Stimulated activated CD4-positive, alpha-beta T cell treated with anti-CD3 and anti-CD28 coated beads, Interleukin-12 subunit alpha, Interleukin-12 subunit beta, amount 100 ng/mL, for 48 hours (primary cell): ENCODE data around the gene ZBTB12.
"Not testable (repeated sequence)": the region's sequence is repeated elsewhere in the genome, so short reads cannot be mapped to it uniquely, and the experiment has no call there.

Experiments
- DNase-seq, 3 donors: peaks; one replicate each; pipeline ENCODE4 v3.0.0-alpha.2; 2020; ENCODE audit warnings: low read depth in 2 of 3, low spot score in 1 of 3

ZBTB12 gene

GRCh38 chr6:31877125-31877650 is 24.7 kb downstream of the ZBTB12 start:
- no peak for DNase-seq

DNA sequence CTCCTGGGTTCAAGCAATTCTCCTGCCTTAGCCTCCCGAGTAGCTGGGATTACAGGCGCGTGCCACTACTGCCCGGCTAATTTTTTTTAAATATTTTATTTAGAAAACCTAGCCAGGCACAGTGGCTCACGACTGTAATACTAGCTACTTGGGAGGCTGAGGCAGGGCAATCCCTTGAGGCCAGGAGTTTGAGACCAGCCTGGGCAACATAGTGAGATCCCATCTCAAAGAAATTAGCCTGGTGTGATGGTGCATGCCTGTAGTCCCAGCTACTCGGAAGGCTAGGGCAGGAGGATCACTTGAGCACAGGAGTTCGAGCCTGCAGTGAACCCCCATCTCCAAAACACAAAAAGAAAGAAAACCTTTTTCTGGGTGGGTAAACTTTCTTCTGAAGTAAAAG is 25.5 kb downstream of the ZBTB12 start:
- DNase-seq, result no peak

GRCh38 chr6:31875877-31876276 is 26.0 kb downstream of the ZBTB12 start:
- DNase-seq, result no peak

DNA sequence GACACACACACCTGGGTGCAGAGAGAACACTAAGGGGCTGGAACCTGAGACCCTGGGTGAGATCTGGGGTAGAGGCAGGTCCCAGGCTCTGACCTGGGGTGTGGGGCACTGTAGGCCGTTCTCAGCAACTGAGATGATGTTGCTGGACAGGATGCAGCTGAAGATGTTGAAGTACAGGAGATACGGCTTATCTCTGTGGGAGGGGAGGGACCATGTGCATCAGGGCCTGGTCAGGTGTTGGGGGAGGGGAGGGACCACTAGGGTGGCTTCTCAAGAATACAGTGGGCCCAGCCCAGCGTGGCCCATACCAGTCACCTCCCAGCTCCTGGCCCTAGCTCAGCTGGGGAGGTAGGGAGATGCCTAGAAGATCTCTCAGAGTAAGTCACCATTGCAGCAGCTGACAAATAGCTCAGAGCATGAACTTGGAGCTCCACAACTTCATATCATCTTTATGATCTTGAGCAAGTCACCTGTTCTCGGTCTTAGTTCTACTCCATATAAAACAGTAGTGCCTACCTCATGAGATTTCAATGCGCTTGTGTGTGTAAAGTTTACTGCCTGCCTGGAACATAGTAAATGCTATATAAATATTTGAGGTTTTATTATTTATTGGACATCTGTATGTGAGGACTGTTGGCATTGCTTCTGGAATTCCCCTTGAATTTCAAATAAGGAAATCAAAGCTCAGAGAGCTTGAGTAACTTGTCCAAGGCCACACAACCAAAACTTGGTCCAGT is 26.9 kb downstream of the ZBTB12 start:
- DNase-seq, result no peak

GRCh38 chr6:31874084-31874670 is 27.7 kb downstream of the ZBTB12 start:
- DNase-seq, result no peak

- no peak for DNase-seq
These were observed 30.7 kb downstream of the ZBTB12 start for GRCh38 chr6:31871046-31871659.

DNA sequence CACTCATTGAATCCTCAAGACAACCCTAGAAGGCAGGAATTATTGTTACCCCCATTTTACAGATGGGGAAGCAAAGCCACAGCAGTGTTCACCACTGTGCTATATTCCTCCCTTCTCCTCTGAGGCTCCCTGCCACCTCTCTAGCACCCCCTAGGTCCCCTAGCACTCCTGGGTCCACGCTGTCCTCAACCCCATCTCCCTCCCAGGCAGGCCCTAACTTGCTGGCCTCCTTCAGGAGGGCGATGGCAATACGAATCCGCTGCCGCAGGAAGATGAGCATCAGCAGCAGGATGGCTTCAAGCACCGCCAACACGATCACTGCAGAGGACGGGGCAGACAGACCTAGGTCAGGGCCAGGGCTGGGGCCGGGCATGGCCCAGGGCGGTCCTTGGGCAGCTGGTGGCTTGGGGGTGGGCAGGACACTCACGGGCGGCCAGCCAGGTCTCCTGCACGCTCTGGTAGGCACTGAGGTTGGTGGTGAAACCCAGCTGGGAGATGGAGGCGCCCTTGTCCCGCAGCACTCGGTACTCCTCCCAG is 31.4 kb downstream of the ZBTB12 start:
- no peak for DNase-seq

DNA sequence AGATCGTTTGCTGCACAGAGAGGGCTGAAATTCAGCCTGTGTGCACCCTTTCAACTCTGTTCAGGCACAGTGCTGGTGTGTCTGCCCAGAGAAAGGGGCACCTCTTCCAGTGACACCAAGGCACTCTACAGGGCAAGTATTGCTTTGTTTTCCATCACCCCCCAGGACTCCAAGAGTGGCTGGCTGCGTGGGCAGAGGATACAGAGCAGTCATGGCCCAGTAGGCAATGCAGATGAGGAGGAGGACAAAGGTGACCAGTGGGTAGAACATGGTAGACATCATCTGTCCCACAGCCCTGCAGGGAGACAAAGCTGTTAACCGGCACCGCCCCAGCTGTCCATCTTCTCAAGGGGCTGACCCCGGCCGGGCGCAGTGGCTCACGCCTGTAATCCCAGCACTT is 32.5 kb downstream of the ZBTB12 start:
- no peak for DNase-seq

DNA sequence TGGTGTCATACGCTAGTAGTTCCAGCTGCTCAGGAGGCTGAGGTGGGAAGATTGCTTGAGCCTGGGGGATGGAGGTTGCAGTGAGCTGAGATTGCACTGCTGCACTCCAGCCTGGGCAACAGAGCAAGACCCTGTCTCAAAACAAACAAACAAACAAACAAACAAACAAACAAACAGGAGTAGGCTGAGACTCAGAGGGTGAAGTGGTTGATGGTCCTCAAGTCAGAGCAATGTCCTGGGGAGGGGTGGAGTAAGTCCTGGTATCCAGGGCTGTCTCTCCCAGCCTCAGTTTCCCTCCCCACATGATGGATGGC is 33.3 kb downstream of the ZBTB12 start:
- not testable (repeated sequence) for DNase-seq

- no peak for DNase-seq
These were observed 36.4 kb downstream of the ZBTB12 start for GRCh38 chr6:31865205-31866118.

DNA sequence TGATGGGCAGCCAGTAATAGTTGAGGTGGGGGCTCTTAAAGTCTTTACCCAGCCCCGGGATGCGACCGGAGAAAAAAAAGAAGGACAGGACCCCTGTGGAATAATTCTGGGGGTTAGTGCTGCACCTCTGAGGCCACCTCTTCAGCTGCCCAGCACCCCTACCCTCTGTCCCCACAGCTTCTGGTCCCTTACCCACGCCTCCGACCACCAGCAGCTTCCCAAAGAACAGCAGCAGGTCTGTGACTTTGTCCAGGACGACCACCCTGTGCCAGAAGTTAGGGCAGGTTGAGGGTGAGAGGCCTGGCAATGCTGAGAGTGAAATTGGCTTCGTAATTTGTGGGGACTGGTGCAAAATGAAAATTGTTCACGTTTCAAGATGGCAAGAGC is 37.1 kb downstream of the ZBTB12 start:
- no peak for DNase-seq

- not testable (repeated sequence) for DNase-seq
These were observed 37.7 kb downstream of the ZBTB12 start for GRCh38 chr6:31864123-31864562.

GRCh38 chr6:31862344-31863235 is 39.3 kb downstream of the ZBTB12 start, which contains the start of gene NEU1:
Gene NEU1, minus strand, starts transcription at chr6:31862821. Its CDS starts 45 bp downstream, at chr6:31862776.
- peak; percentile 96 to 99 (median 99) for DNase-seq

GRCh38 chr6:31861919-31862343 is 40.0 kb downstream of the ZBTB12 start:
- DNase-seq, result no peak

GRCh38 chr6:31861150-31861549 is 40.7 kb downstream of the ZBTB12 start:
- no peak for DNase-seq

GRCh38 chr6:31860349-31860748 is 41.5 kb downstream of the ZBTB12 start:
- no peak for DNase-seq

DNA sequence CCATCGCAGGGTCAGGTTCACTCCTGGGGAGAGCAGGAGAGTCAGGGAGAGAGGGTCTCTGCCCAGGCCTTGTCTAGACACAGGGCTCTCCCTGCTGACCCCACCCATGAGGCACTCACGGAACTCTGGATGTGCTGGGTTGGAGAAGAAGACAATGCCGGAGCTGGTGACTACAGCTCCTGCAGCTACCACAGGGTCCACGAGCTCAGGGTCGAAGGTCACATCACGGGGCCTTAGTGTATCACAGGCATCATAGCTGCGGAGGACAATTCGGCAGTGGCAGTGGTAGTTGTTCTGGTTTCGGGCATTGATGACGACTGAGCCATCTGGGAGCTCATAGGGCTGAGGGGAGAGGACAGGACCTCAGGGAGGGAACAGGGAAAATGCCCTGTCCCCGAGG is 42.0 kb downstream of the ZBTB12 start:
- no peak for DNase-seq

- no peak for DNase-seq
These were observed 43.2 kb downstream of the ZBTB12 start for GRCh38 chr6:31858707-31859106.

DNA sequence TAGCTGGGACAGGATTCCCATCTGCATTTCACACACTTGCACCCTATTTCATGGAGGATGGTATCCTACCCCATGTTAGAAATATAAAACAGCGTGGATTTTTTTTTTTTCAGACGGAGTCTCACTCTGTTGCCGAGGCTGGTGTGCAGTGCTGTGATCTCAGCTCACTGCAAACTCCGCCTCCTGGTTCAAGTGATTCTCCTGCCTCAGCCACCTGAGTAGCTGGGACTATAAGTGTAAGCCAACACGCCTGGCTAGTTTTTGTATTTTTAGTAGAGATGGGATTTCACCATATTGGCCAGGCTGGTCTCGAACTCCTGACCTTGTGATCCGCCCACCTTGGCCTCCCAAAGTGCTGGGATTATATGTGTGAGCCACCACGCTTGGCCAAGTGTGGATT is 44.1 kb downstream of the ZBTB12 start:
- not testable (repeated sequence) for DNase-seq
